Posterior cingulate gyrus (tissue), 11 donors: ENCODE data around the gene NOL6.
"Not testable (repeated sequence)": the region's sequence is repeated elsewhere in the genome, so short reads cannot be mapped to it uniquely, and the experiment has no call there.

Experiments
- DNase-seq, 10 donors: peaks; one replicate each; pipeline versions ENCODE4 v3.0.0 to v3.0.0-alpha.2; 2020 to 2021; ENCODE audit warnings: mixed read lengths in 3 of 10
- intact Hi-C: fragments of 100-400 bp; cut with DNase I; formaldehyde crosslinking; loops from one replicate; pipeline ENCODE4 v1.15.1; 2023

NOL6 gene

GRCh38 chr9:33438926-33439680 is 34.6 kb downstream of the NOL6 start:
- peak in 1 of 10 donors; percentile 61 for DNase-seq
- intact Hi-C loops = no loop called here

- no peak for DNase-seq
- intact Hi-C loops = no loop called here
These were observed 35.8 kb downstream of the NOL6 start for GRCh38 chr9:33437898-33438297.

- DNase-seq = no peak
- intact Hi-C loops = no loop called here
These were observed 36.5 kb downstream of the NOL6 start for GRCh38 chr9:33437205-33437604.

- no peak for DNase-seq
- intact Hi-C loops = no loop called here
These were observed 37.3 kb downstream of the NOL6 start for GRCh38 chr9:33436445-33436844.

GRCh38 chr9:33435821-33436277 is 37.9 kb downstream of the NOL6 start:
- intact Hi-C loops = no loop called here

GRCh38 chr9:33434317-33435105 is 39.2 kb downstream of the NOL6 start:
- no peak for DNase-seq
- intact Hi-C loops = no loop called here

More at GRCh38 chr9:33435821-33436277, 37.9 kb downstream of the NOL6 start:
- DNase-seq = no peak

- intact Hi-C loops = no loop called here
- no peak for DNase-seq
These were observed 39.9 kb downstream of the NOL6 start for GRCh38 chr9:33433871-33434270.

- DNase-seq = no peak
- intact Hi-C loops = no loop called here
These were observed 42.3 kb downstream of the NOL6 start for GRCh38 chr9:33431420-33431819.

GRCh38 chr9:33430942-33431341 is 42.8 kb downstream of the NOL6 start:
- no peak for DNase-seq
- intact Hi-C loops = no loop called here

- DNase-seq = no peak
- intact Hi-C loops = no loop called here
These were observed 44.3 kb downstream of the NOL6 start for GRCh38 chr9:33429256-33429985.

GRCh38 chr9:33426843-33427293 is 46.9 kb downstream of the NOL6 start:
- DNase-seq = peak in 1 of 10 donors; percentile 43
- intact Hi-C loops = no loop called here

- intact Hi-C loops = no loop called here
- peak in 1 of 10 donors; percentile 8 for DNase-seq
These were observed 48.6 kb downstream of the NOL6 start for GRCh38 chr9:33425128-33425533.

- intact Hi-C loops = not testable (repeated sequence)
- DNase-seq = peak in 1 of 10 donors; percentile 7
These were observed 49.2 kb downstream of the NOL6 start for GRCh38 chr9:33424492-33424891.

GRCh38 chr9:33424043-33424442 is 49.7 kb downstream of the NOL6 start:
- intact Hi-C loops, DNase-seq: not testable (repeated sequence)

- intact Hi-C loops = no loop called here
- DNase-seq = no peak
These were observed 53.9 kb downstream of the NOL6 start for GRCh38 chr9:33419708-33420303.

GRCh38 chr9:33418090-33418489 is 55.6 kb downstream of the NOL6 start:
- intact Hi-C loops = no loop called here
- no peak for DNase-seq

GRCh38 chr9:33416996-33417395 is 56.7 kb downstream of the NOL6 start:
- intact Hi-C loops = loop anchor here (1.0 kb wide), 1 partner anchor 42 kb away; no protein-coding TSS in a partner anchor
- DNase-seq = no peak

GRCh38 chr9:33415501-33416038 is 58.2 kb downstream of the NOL6 start:
- DNase-seq = peak in 8 of 10 donors; percentile 14 to 91 (median 57)
- intact Hi-C loops = no loop called here

GRCh38 chr9:33414889-33415500 is 58.7 kb downstream of the NOL6 start:
- intact Hi-C loops = no loop called here
- no peak for DNase-seq

- intact Hi-C loops = no loop called here
- no peak for DNase-seq
These were observed 59.5 kb downstream of the NOL6 start for GRCh38 chr9:33414268-33414667.
